AG20443 (cell line): Measurements from ENCODE around the gene EEFSEC.
A peak's percentile ranks its signal among the peaks of the same experiment; 100 is the strongest.

Source experiments
- DNase-seq: peaks from one replicate; pipeline ENCODE4 v3.0.0; 2012; ENCODE audit warnings: low spot score, mixed read lengths

Gene EEFSEC

GRCh38 chr3:128153156-128154041 is at the start of gene EEFSEC:
Gene EEFSEC (plus strand): TSS chr3:128153481. CDS start chr3:128153508, 27 bp downstream.
- DNase-seq: peak; percentile 90

- DNase-seq: no peak
These were observed 45.4 kb upstream of the EEFSEC start for GRCh38 chr3:128107834-128108233.

DNA sequence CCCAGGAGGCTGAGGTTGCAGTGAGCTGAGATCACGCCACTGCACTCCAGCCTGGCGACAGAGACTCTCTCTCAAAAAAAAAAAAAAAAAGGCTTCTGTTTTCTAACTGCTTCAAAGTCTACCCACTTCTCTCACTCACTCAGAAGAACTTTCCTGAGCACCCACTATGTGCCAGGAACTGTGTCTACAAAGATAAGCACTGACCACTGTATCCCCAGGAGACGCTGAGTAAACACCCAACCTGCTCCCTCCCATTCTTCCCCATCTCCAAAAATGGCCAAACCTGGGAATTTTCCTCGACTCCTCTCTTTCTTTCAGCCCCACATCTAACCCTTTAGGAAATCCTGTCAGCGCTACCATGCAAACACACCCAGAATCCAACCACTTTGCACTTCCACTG is 42.1 kb upstream of the EEFSEC start:
- no peak for DNase-seq

- DNase-seq: peak; percentile 44
These were observed 40.8 kb upstream of the EEFSEC start for GRCh38 chr3:128112357-128112968.

DNA sequence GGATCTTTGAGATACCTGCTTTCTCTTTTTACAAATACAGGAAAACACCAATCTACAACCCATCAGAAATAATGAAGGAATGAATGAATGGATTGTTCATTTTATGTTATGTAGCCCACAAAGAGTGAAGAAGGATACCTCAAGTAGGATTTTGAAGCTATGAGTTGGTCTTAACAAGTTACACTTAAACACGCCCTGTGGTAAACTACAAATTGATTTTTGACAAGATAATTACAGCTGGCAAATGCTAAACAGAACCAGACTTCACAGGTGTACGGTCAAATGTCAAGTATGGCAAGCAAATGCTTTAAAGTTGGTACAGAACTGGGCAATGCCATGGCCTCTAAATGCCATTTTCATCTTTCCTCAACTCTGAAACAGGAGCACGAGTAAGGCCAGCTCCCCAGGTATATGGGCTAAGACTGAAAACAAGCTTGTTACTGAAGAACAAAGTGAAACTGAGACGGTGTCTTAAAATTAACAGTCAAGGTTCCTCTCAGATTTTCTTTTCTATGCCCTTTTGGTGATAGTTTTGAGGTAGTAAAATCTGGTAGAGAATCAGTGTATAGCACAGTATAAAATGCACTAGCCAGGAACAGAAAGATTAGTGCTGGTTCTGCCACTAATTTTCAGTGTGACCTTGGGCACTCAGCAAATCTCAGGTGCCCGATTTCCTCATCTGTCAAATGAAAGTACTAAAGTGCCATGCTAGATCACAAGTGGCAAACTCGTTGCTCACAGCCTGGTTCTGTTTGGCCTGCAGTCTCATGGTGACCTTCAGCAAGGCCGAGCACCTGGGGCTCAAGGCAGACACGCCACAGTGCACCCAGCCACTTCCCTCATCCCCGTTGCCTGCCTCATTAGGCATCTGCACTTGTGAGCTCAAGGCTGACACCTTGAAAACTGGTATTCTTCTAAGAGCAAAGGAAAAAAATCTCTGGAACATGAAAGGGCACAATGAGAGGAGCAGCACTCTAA is 39.2 kb upstream of the EEFSEC start:
- DNase-seq: no peak

DNA sequence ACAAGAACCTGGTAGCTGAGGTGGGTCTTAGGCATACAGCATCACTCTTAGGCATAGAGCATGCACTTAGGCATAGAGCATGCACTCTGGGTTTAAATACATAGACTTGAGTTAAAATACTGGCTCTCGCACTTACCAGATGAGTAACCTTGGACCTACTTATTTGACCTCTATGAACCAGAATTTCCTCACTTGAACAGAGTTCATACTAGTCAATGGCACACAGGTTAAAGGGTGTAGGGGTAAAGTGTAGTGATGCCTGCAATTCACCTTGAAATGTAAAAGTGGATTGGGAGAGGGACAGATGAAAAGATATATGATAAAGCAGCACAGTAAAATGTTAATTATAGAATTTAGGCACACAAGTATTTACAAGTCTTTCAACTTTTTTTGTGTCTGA is 31.3 kb upstream of the EEFSEC start:
- no peak for DNase-seq

DNA sequence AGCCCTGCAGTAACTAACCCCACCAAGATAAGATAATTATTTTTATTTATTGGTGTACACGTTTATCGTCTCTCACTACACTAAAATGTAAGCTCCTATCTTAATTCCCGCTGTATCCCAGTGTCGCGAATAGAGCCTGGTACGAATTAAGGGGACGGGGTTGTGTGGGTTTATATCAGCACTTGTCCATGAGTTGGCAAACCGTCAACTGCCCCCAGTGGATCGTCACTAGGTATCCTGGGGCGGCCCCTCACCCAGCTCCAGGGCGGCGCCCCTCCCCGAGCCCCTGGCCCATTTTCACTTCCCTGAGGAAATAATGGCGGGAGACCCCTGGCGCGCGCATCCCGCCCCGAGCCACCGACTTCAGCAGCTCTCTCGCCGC is 30.1 kb upstream of the EEFSEC start:
- no peak for DNase-seq

GRCh38 chr3:128123538-128124368 is 29.5 kb upstream of the EEFSEC start, which contains the start of gene RUVBL1:
Gene RUVBL1 (minus strand): TSS chr3:128123812. CDS start chr3:128123724, 88 bp downstream.
- DNase-seq: peak; percentile 99

DNA sequence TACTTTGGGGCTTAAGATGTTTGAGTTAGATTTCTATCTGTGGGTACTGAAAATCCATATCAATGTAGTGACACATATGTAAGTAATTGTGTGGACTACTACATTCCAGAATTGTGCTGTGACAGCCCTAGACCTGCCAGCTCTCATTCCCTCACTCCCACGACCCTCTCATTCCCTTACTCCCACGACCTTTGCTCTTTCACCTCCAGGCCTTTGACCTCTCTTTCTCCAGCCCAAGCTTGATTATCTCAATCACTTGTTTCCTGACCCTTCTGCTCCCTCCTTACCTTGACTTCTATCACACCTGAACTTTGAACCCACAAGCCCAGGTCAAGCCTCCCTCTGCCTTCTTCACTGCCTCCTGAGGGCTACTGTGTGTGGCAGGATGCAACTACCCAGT is 26.0 kb upstream of the EEFSEC start:
- DNase-seq: no peak

DNA sequence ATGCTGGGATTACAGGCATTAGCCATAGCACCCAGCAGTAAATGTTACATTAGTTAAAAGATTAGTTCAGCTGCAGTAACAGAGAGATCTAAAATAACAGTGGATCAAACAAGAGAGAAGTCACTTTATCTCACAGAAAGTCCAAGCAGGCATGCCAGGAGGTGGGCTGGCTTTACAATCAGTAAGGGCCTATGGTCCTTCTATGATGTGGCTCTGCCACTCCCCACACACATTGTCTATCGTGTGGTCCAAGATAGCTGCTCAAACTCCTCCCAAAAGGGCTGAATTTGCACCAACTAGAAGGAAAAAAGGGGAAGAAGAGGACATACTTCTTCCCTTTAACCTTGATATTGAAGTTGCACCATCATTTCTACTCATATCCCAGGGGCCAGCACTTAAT is 25.0 kb upstream of the EEFSEC start:
- no peak for DNase-seq

- no peak for DNase-seq
These were observed 21.2 kb upstream of the EEFSEC start for GRCh38 chr3:128131897-128132646.

DNA sequence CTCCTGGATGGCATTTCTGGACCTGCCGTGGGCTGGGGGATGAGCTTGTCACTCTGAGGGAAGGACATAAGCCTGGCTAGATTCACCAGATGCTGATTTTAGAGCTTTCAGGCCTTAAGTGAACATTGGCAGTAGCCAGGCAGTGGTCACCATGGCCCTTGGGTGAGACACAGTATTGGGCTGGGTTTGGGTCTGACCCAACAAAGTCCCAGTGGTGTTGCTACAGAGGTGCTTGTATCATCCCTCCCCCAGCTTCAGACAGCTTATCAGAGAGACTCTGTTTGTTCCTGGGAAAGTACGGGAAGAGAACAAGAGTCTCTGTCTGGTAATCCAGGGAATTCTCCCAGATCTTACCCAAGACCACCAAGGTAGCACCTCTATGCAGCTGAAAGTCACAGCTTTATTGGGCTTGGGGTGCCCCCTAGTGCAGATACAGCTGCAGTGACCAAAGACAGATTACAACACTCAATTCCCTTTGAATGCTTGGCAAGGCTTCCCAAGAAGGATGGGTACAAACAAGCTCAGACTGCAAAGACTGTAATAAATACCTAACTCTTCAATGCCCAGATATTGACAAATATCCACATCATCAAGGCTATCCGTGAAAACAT is 19.9 kb upstream of the EEFSEC start:
- DNase-seq: no peak

DNA sequence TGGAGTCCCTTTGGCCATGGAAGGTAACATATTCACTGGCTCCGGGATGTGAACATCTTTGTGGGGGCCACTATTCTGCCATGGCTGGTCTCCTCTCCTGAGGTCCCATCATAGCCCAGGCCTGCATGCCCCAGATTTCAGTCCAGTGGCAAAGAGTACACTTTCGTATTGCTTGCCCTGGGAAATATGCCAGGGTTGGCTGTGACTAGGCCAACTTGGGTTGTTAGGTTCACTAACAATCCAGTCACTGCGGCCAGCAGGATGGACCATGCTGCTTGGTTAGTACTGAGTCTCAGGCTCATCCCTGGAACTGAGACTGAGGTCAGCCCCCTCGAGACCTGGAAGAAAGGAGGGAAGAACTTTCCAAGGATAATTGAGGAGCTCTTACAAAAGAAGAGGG is 9.8 kb upstream of the EEFSEC start:
- no peak for DNase-seq

GRCh38 chr3:128144512-128145187 is 8.6 kb upstream of the EEFSEC start:
- DNase-seq: no peak

DNA sequence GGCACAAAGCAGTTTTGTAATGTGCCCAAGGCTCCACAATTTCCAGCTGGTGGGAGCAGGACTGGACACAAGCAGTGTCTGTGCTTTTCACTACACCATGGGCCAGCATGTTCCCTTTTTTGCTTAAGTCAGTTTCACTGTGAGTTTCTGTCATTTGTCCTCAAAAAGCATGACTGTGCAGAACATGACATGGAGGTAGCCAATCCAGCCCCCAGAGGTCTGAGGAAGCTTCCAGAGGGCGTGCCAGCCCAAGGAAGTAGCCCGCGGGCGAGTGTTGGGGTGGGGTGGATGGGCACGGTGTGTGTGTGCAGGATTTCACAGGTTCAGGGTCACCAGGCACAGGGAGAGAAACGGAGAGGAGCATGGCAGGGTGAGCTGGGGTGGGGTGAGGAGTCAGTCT is 8.0 kb upstream of the EEFSEC start:
- no peak for DNase-seq

DNA sequence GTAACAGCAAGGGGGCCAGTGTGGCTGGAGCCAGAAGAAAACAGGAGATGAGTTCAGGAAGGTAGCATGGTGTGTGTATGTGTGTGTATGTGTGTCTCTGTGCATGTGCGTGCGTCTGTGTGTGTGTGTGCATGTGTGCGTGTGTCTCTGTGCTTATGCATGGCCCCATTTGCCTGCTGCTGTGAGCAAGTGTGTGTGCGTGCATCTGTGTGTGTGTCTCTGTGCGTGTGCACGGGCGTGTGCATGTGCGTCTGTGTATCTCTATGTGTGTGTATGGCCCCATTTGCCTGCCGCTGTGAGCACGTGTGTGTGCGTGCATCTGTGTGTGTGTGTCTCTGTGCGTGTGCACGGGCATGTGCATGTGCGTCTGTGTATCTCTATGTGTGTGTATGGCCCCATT is 7.1 kb upstream of the EEFSEC start:
- no peak for DNase-seq

DNA sequence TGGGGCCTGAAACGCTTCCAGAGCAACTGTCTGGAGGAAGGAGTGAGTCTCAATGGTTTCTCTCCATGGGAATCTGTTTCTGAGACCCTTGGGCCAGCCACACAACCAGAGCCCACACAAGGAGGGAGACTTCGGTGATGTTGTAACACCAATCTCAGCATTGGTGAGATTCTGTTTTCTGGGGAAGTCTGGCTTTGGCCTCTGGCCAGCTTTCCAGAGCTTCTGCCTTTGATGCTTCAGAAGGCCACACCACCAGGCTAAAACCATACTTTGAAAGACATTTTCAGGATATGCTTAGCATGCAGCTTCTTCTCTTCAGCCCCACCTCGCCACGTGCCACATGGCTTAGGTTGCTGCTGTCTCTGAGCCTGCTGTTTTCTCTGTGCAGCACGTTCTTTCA is 3.6 kb upstream of the EEFSEC start:
- DNase-seq: no peak

GRCh38 chr3:128151758-128152274 is 1.5 kb upstream of the EEFSEC start:
- DNase-seq: no peak

GRCh38 chr3:128152419-128153155 is 694 bp upstream of the EEFSEC start:
- no peak for DNase-seq
